Heart left ventricle (tissue), 13 donors: ENCODE results near the gene CRMP1.

ENCODE experiments used
- POLR2A ChIP-seq, 2 donors: fragments of 450-650 bp; IDR thresholded peaks; one replicate each; pipeline ENCODE4 v1.6.1; 2017; ENCODE audit warnings: antibody characterized with exemption in 2 of 2, mild to moderate bottlenecking in 2 of 2, moderate library complexity in 2 of 2
- TF ChIP-seq, protein P1 (sequence below), 12 donors: fragments of 200-600 bp; sonication (generic) in 4 of 12; IDR thresholded peaks; one replicate each; pipeline versions ENCODE4 v1.5.0 to v1.8.0; 2018 to 2022; ENCODE audit warnings: antibody characterized with exemption in 12 of 12, mild to moderate bottlenecking in 5 of 12
- donor health status: ischemic (EF 13 %, LVEDD 7.1; RV severe dilation, severe dysfunction).
- donor health status: DM: no; HTN: yes; CAD: no.
- donor health status: DM: no; HTN: no; CAD: no.
- donor health status: ischemic (EF 25% LVEDD 6.9; RV normal size, moderate dysfunction).
- donor health status: ischemic (EF 25% LVEDD 5.7; RV mildly dilated, moderate dysfunction).
- donor health status: ischemic (EF 35%, LVEDD 5.7; RV mildly dilated, moderate dysfunction).
- donor health status: nonischemic (EF 11% LVEDD 7.7; RV severe dilation, severe dysfunction).
- donor health status: DM: yes; HTN: yes; CAD: no.
- donor health status: PGD.
- donor health status: ischemic (EF 29% LVEDD 5.4; RV normal size, mild dysfunction).
- donor health status: nonischemic (EF 23%, LVEDD 6.1; RV moderate dilation, normal function).

DNA sequence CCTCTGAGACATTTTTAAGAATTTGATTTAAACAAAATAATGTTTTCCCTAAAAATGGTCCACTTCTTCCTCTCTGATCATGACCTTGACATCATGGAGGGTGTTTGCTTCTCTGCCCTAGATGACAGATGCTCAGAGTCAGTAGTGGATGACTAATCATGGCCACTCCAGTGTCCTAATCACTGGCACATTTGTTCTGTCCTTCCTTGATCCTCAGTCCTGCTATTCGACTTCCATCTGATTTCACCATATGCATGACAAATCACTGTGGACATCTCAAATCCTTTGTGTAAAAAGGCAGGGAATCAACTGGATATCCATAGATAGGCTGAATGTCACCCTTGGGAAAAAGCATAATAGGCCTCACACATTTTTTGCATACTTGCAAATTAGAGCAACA, 9.0 kb downstream of the CRMP1 start:
- no peak for TF ChIP-seq POLR2A (IDR thresholded peaks at IDR 0.05)
- TF ChIP-seq, protein P1, sequence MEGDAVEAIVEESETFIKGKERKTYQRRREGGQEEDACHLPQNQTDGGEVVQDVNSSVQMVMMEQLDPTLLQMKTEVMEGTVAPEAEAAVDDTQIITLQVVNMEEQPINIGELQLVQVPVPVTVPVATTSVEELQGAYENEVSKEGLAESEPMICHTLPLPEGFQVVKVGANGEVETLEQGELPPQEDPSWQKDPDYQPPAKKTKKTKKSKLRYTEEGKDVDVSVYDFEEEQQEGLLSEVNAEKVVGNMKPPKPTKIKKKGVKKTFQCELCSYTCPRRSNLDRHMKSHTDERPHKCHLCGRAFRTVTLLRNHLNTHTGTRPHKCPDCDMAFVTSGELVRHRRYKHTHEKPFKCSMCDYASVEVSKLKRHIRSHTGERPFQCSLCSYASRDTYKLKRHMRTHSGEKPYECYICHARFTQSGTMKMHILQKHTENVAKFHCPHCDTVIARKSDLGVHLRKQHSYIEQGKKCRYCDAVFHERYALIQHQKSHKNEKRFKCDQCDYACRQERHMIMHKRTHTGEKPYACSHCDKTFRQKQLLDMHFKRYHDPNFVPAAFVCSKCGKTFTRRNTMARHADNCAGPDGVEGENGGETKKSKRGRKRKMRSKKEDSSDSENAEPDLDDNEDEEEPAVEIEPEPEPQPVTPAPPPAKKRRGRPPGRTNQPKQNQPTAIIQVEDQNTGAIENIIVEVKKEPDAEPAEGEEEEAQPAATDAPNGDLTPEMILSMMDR (IDR thresholded peaks at IDR 0.05): no peak
